H1 (cell line): ENCODE results near the gene SPHKAP. TPM values are rescaled to one million over a fixed set of nuclear protein-coding genes. Genes with fewer than 3 reads are reported as not detected.

Experiments
- CHD7 ChIP-seq: fragments of 300-600 bp; sonication (generic); IDR thresholded peaks from 2 replicates; pipeline ENCODE4 v1.7.1; 2012; ENCODE audit warnings: low read length, moderate library complexity, mild to moderate bottlenecking, inconsistent platforms; ENCODE audit not compliant: insufficient replicate concordance
- EGR1 ChIP-seq: IDR thresholded peaks from 2 replicates; pipeline ENCODE4 v1.6.1; 2011; ENCODE audit warnings: low read depth, low read length, borderline replicate concordance
- JUN ChIP-seq: IDR thresholded peaks from 2 replicates; pipeline ENCODE4 v1.6.1; 2011; ENCODE audit warnings: low read depth, mild to moderate bottlenecking, improper control_type of control experiment, low read length
- KDM1A ChIP-seq: fragments of 200-600, 300-600 bp; sonication (generic); IDR thresholded peaks from 2 replicates; pipeline ENCODE4 v1.7.1; 2016; ENCODE audit warnings: mild to moderate bottlenecking, low read length, borderline replicate concordance
- MAFK ChIP-seq: IDR thresholded peaks from 2 replicates; pipeline ENCODE4 v1.6.1; 2012; ENCODE audit warnings: low read depth, mild to moderate bottlenecking, improper control_type of control experiment, low read length
- RXRA ChIP-seq: IDR thresholded peaks from 2 replicates; pipeline ENCODE4 v1.6.1; 2011; ENCODE audit warnings: low read depth, mild to moderate bottlenecking, low read length, moderate library complexity; ENCODE audit not compliant: insufficient read depth
- polyA plus RNA-seq, 7 experiments: library from polyadenylated mRNA; depleted of rRNA in 3 of 7; stranded (reverse) in 5 of 7; unstranded in 2 of 7; fragments of >200 nt in 5 of 7; fragments of 200-250 nt in 2 of 7; gene quantifications; 1 replicate in 5 of 7; 2 replicates in 1 of 7; 4 replicates in 1 of 7; pipeline versions ENCODE4 v1.2.1 to v1.2.3, GENCODE V29; 2011 to 2013; ENCODE audit warnings: missing spikeins in 2 of 7, mixed read lengths in 2 of 7
- total RNA-seq: library from RNA; stranded (reverse); fragmentation: NEBNext Ultra II Directional; extraction: Animal tissue kit (Norgen Biotek cat#: 25700); gene quantifications from 2 replicates; pipeline ENCODE4 v1.2.1, GENCODE V29; 2021

SPHKAP gene
- total and polyA plus RNA-seq, 2 of the 8 experiments (the other 6 are each of a cell fraction or from before 2014, with no cell fraction given): 0.02 TPM; not detected in 1

GRCh38 chr2:228017784-228018183 lies 163.7 kb downstream of the SPHKAP start (continued):
- no peak for TF ChIP-seq CHD7
- no peak for TF ChIP-seq MAFK
- TF ChIP-seq EGR1: no peak
- TF ChIP-seq JUN: no peak
- no peak for TF ChIP-seq KDM1A
- no peak for TF ChIP-seq RXRA
